ENCODE measurements around the gene CENPP.

- no peak for TF ChIP-seq CTCF (IDR thresholded peaks at IDR 0.05)
- TF ChIP-seq POLR2AphosphoS5 (IDR thresholded peaks at IDR 0.05; ENCODE audit: insufficient read depth in 1 of 2, low read depth in 1 of 2): no peak
Observed at GRCh38 chr9:92507496-92507895, 181.7 kb downstream of the CENPP start.

Measured in vagina (tissue), 2 donors.